Measurements from ENCODE around the gene PTGES. TPM values are rescaled to one million over a fixed set of nuclear protein-coding genes. Genes with fewer than 3 reads are reported as not detected.

The PTGES gene
- total RNA-seq, 1 experiment from 2014 or later: 2.4 TPM

GRCh38 chr9:129777769-129778130, 24.9 kb upstream of the PTGES start:
- Mint-ChIP-seq H3K27me3 (ENCODE audit: low read depth) (peaks cover 21% of the 10 kb centered on the region), H3K36me3 (ENCODE audit: insufficient read depth in 1 of 3, low read depth in 3 of 3) (no peaks in the 10 kb centered on the region), H3K27ac (no peak overlapping the region), H3K4me1 (peaks cover 10 to 12% of the 10 kb centered on the region in 2 experiments), H3K4me3 (no peak overlapping the region; a peak in 1 of 5 replicates), H3K9me3 (no peaks in the 10 kb centered on the region)
- Histone ChIP-seq H2BK20ac (ENCODE audit: low read depth, low read length, poor library complexity, severe bottlenecking) (no peak overlapping the region), H3K4me2 (ENCODE audit: insufficient read depth, insufficient read length, low read length) (no peak overlapping the region), H3K23me2 (ENCODE audit: insufficient read length, low read depth, low read length, poor library complexity, severe bottlenecking) (no peaks in the 10 kb centered on the region), H3K4me1 (ENCODE audit: insufficient read depth, low read length) (no peaks in the 10 kb centered on the region), H3K56ac (ENCODE audit: insufficient read length, low read depth, low read length) (no peak overlapping the region), H3K14ac (ENCODE audit: insufficient read depth, low read length) (no peak overlapping the region), H3K4ac (ENCODE audit: low read depth, low read length) (no peak overlapping the region), H3K23ac (ENCODE audit: insufficient read length, low read depth, low read length) (no peak overlapping the region), H3T11ph (ENCODE audit: low read length) (no peak overlapping the region), H3K9ac (ENCODE audit: extremely low read depth, insufficient read length, low read length) (no peak overlapping the region), H4K20me1 (ENCODE audit: control insufficient read depth, insufficient read depth, insufficient read length) (peaks cover 2% of the 10 kb centered on the region), H2BK120ac (ENCODE audit: low read depth, low read length, poor library complexity, severe bottlenecking) (no peak overlapping the region), H2BK15ac (ENCODE audit: low read depth, low read length) (no peak overlapping the region), H3K9me3 (ENCODE audit: control insufficient read depth, low read depth, low read length) (no peaks in the 10 kb centered on the region), H3K27me3 (ENCODE audit: insufficient read depth, low read length) (no peaks in the 10 kb centered on the region), H2AFZ (ENCODE audit: low read length) (no peak overlapping the region), H3K79me2 (ENCODE audit: insufficient read depth, low read length) (no peaks in the 10 kb centered on the region), H3K27ac (ENCODE audit: insufficient read length, low read depth, low read length) (no peak overlapping the region), H4K8ac (replicated peaks; ENCODE audit: insufficient read length, low read depth, low read length) (no peak overlapping the region), H4K5ac (ENCODE audit: insufficient read length, low read depth, low read length) (no peak overlapping the region), H3K18ac (ENCODE audit: insufficient read length, low read depth, low read length) (no peak overlapping the region), H3K79me1 (ENCODE audit: insufficient read depth, low read depth, low read length, poor library complexity, severe bottlenecking) (no peaks in the 10 kb centered on the region), H2AK5ac (ENCODE audit: insufficient read length, low read length) (no peak overlapping the region), H4K91ac (ENCODE audit: insufficient read length, low read depth, low read length) (no peak overlapping the region), H2BK5ac (ENCODE audit: insufficient read length, low read length) (no peak overlapping the region), H2BK12ac (ENCODE audit: insufficient read length, low read depth, low read length) (no peak overlapping the region)
- no peak for DNase-seq
- TF ChIP-seq, protein P1, sequence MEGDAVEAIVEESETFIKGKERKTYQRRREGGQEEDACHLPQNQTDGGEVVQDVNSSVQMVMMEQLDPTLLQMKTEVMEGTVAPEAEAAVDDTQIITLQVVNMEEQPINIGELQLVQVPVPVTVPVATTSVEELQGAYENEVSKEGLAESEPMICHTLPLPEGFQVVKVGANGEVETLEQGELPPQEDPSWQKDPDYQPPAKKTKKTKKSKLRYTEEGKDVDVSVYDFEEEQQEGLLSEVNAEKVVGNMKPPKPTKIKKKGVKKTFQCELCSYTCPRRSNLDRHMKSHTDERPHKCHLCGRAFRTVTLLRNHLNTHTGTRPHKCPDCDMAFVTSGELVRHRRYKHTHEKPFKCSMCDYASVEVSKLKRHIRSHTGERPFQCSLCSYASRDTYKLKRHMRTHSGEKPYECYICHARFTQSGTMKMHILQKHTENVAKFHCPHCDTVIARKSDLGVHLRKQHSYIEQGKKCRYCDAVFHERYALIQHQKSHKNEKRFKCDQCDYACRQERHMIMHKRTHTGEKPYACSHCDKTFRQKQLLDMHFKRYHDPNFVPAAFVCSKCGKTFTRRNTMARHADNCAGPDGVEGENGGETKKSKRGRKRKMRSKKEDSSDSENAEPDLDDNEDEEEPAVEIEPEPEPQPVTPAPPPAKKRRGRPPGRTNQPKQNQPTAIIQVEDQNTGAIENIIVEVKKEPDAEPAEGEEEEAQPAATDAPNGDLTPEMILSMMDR (conservative IDR thresholded peaks at IDR 0.05): no peak
- no CpG with 5 or more reads among the region's 11 CpGs for WGBS (ENCODE audit: extremely low coverage, insufficient read length, low lambda C conversion rate)

All from H9 (cell line).